GM19351 (cell line): ENCODE data around the gene NME7.

Experiments used
- ATAC-seq: cut with Tn5 transposase; IDR thresholded peaks from one replicate; pipeline ENCODE4 v1.9.1; 2021; ENCODE audit warnings: mild to moderate bottlenecking, moderate library complexity; ENCODE audit not compliant: unreplicated experiment

NME7 gene

GRCh38 chr1:169160845-169161495, 206.6 kb downstream of the NME7 start:
- ATAC-seq: no peak

GRCh38 chr1:169156580-169156979, 211.0 kb downstream of the NME7 start:
- no peak for ATAC-seq

- no peak for ATAC-seq
These were observed 211.9 kb downstream of the NME7 start for GRCh38 chr1:169155675-169156074.

GRCh38 chr1:169151338-169151837, 216.2 kb downstream of the NME7 start:
- no peak for ATAC-seq

GRCh38 chr1:169150641-169151337, 216.8 kb downstream of the NME7 start:
- no peak for ATAC-seq

- no peak for ATAC-seq
These were observed 217.9 kb downstream of the NME7 start for GRCh38 chr1:169149555-169150286.

- ATAC-seq: no peak
These were observed 218.9 kb downstream of the NME7 start for GRCh38 chr1:169148472-169149252.

GRCh38 chr1:169146576-169147214, 220.9 kb downstream of the NME7 start:
- no peak for ATAC-seq

- ATAC-seq: no peak
These were observed 222.5 kb downstream of the NME7 start for GRCh38 chr1:169144941-169145626.

GRCh38 chr1:169143984-169144383, 223.6 kb downstream of the NME7 start:
- ATAC-seq: no peak

- ATAC-seq: no peak
These were observed 224.3 kb downstream of the NME7 start for GRCh38 chr1:169143346-169143745.

GRCh38 chr1:169142129-169142528, 225.5 kb downstream of the NME7 start:
- ATAC-seq: no peak

- no peak for ATAC-seq
These were observed 226.2 kb downstream of the NME7 start for GRCh38 chr1:169141356-169141755.

GRCh38 chr1:169138866-169139670, 228.5 kb downstream of the NME7 start:
- peak; percentile 97 for ATAC-seq

GRCh38 chr1:169137357-169137756, 230.2 kb downstream of the NME7 start:
- no peak for ATAC-seq

GRCh38 chr1:169133801-169134502, 233.6 kb downstream of the NME7 start:
- ATAC-seq: no peak

- ATAC-seq: no peak
These were observed 234.4 kb downstream of the NME7 start for GRCh38 chr1:169133228-169133576.

GRCh38 chr1:169132512-169133227, 234.9 kb downstream of the NME7 start:
- ATAC-seq: no peak
